SK-N-MC (cell line): ENCODE data around the gene CLP1.

ENCODE experiments used
- EZH2 ChIP-seq: fragments of 200-600 bp; sonication (generic); IDR thresholded peaks from one replicate; pipeline ENCODE4 v1.6.1; 2017; ENCODE audit warnings: antibody characterized with exemption
- FOXP2 ChIP-seq: optimal IDR thresholded peaks from 2 replicates; pipeline ENCODE3; 2011; ENCODE audit warnings: mild to moderate bottlenecking, moderate library complexity; ENCODE audit not compliant: insufficient read depth; ENCODE audit errors: extremely low read length, control extremely low read depth
- POLR2AphosphoS5 ChIP-seq: IDR thresholded peaks from 2 replicates; pipeline ENCODE4 v1.6.1; 2012; ENCODE audit warnings: mild to moderate bottlenecking, low read depth, low read length, borderline replicate concordance

DNA sequence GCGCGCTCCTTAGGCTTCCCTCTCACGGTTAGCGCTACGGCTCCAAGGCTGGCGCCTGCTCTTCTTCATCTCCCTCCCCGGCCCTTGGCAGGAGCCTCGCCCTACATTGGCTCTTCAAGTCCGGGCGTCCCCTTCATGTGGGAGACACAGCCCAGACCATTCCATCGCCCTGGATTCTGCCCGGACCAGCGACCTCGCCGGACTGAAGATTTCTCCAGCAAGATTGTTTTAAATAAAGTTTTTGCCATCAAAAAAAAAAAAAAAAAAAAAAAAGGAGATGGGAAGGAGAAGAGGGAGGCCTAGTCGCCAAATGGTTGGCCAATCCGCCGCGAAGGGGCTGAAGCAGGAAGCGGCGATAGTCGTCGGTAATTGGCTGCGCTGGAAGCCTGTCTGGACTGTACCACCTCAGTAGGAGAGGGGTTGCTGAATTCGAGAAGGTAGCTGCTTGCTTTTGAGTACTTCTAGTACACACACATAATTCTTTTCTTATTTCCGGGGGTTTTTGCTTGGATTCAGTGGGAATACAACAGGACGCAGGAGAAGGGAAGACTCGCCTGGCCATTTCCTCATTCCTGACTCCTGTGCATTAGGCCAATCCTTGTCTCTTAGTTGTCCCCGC, 9.7 kb downstream of the CLP1 start:
- TF ChIP-seq EZH2 = no peak
- TF ChIP-seq POLR2AphosphoS5 = peak; percentile 57; the same call in 1 of the 2 replicates
- TF ChIP-seq FOXP2 = no peak
